Measurements from ENCODE around the gene IGF2BP2. TPM values are rescaled to one million over a fixed set of nuclear protein-coding genes. Genes with fewer than 3 reads are reported as not detected.
"Not testable (repeated sequence)": the region's sequence is repeated elsewhere in the genome, so short reads cannot be mapped to it uniquely, and the experiment has no call there.

The IGF2BP2 gene
- total RNA-seq = 26.7 TPM

- DNase-seq (ENCODE audit: low spot score) = peak; percentile 72
These were observed at the start of gene IGF2BP2 for GRCh38 chr3:185825006-185825638. Gene IGF2BP2, minus strand, starts transcription at chr3:185825042. Its CDS starts 82 bp downstream, at chr3:185824960.

GRCh38 chr3:185874119-185874518, 49.3 kb upstream of the IGF2BP2 start:
- no peak for DNase-seq (ENCODE audit: low spot score)

GRCh38 chr3:185867650-185868049, 42.8 kb upstream of the IGF2BP2 start:
- no peak for DNase-seq (ENCODE audit: low spot score)

GRCh38 chr3:185866995-185867394, 42.2 kb upstream of the IGF2BP2 start:
- DNase-seq (ENCODE audit: low spot score) = no peak

GRCh38 chr3:185866555-185866954, 41.7 kb upstream of the IGF2BP2 start:
- DNase-seq (ENCODE audit: low spot score) = no peak

GRCh38 chr3:185865247-185865646, 40.4 kb upstream of the IGF2BP2 start:
- no peak for DNase-seq (ENCODE audit: low spot score)

- DNase-seq (ENCODE audit: low spot score) = no peak
These were observed 39.9 kb upstream of the IGF2BP2 start for GRCh38 chr3:185864767-185865166.

- no peak for DNase-seq (ENCODE audit: low spot score)
These were observed 38.1 kb upstream of the IGF2BP2 start for GRCh38 chr3:185862920-185863319.

- DNase-seq (ENCODE audit: low spot score) = no peak
These were observed 34.6 kb upstream of the IGF2BP2 start for GRCh38 chr3:185859294-185859972.

GRCh38 chr3:185858502-185859225, 33.8 kb upstream of the IGF2BP2 start:
- no peak for DNase-seq (ENCODE audit: low spot score)

GRCh38 chr3:185857208-185857607, 32.4 kb upstream of the IGF2BP2 start:
- DNase-seq (ENCODE audit: low spot score) = no peak

GRCh38 chr3:185856652-185857051, 31.8 kb upstream of the IGF2BP2 start:
- no peak for DNase-seq (ENCODE audit: low spot score)

GRCh38 chr3:185853771-185854170, 28.9 kb upstream of the IGF2BP2 start:
- not testable (repeated sequence) for DNase-seq (ENCODE audit: low spot score)

GRCh38 chr3:185852635-185853034, 27.8 kb upstream of the IGF2BP2 start:
- DNase-seq (ENCODE audit: low spot score) = no peak

GRCh38 chr3:185851959-185852358, 27.1 kb upstream of the IGF2BP2 start:
- DNase-seq (ENCODE audit: low spot score) = no peak

- DNase-seq (ENCODE audit: low spot score) = no peak
These were observed 26.2 kb upstream of the IGF2BP2 start for GRCh38 chr3:185851046-185851445.

- DNase-seq (ENCODE audit: low spot score) = no peak
These were observed 22.7 kb upstream of the IGF2BP2 start for GRCh38 chr3:185847506-185847905.

GRCh38 chr3:185846037-185846436, 21.2 kb upstream of the IGF2BP2 start:
- DNase-seq (ENCODE audit: low spot score) = no peak

- no peak for DNase-seq (ENCODE audit: low spot score)
These were observed 19.2 kb upstream of the IGF2BP2 start for GRCh38 chr3:185844051-185844450.

- no peak for DNase-seq (ENCODE audit: low spot score)
These were observed 18.8 kb upstream of the IGF2BP2 start for GRCh38 chr3:185843635-185844034.

- no peak for DNase-seq (ENCODE audit: low spot score)
These were observed 18.3 kb upstream of the IGF2BP2 start for GRCh38 chr3:185843126-185843525.

GRCh38 chr3:185842241-185842640, 17.4 kb upstream of the IGF2BP2 start:
- no peak for DNase-seq (ENCODE audit: low spot score)
